ENCODE measurements around the gene ENGASE. TPM values are rescaled to one million over a fixed set of nuclear protein-coding genes. Genes with fewer than 3 reads are reported as not detected.

ENGASE gene
- total RNA-seq, 3 donors from 2014 or later, result 27.4 to 35.0 (median 31.5) TPM

DNA sequence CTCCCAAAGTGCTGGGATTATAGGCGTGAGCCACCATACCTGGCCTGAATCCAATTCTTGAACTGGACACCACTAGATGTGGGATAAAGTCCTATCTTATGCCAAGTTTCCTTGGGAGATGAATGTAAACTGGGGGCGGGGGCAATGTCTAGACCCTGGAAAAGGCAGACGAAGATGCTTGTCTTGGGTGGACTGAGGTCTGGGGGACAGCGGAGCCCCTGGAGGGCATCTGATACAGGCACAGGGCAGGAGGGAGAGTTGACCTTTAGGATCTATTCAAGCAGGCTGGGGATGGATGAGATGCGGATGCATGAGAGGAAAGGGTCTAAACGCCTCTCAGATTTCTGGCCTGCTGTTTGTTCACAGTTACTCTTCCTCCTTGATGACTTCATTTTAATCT, 38.9 kb upstream of the ENGASE start:
- peak in 1 of 2 donors; percentile 28 for DNase-seq (ENCODE audit: low spot score in 2 of 2)
- intact Hi-C loops (cut with DNase I; ENCODE audit: low total_unique reads), result no loop called here
- no peak for TF ChIP-seq CTCF (IDR thresholded peaks at IDR 0.05)
- no peak for TF ChIP-seq POLR2A (IDR thresholded peaks at IDR 0.05)
- TF ChIP-seq POLR2AphosphoS5 (IDR thresholded peaks at IDR 0.05), result no peak

DNA sequence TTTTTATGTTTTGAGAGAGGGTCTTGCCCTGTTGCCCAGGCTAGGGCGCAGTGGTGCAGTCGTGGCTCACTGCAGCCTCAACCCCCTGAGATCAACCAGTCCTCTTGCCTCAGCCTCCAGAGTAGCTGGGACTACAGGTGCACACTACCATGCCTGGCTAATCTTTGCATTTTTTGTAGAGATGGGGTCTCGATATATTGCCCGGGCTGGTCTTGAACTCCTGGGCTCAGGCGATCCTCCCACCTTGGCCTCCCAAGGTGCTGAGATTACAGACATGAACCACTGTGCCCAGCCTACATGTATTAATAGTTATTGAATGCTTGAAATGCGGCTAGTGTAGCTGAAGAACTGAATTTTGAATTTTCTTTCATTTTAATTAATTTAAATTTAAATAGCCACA, 38.4 kb upstream of the ENGASE start:
- H3K36me3 ChIP-seq, result no peaks in the 10 kb centered on the region
- H3K27ac ChIP-seq, result peak overlapping the region in 1 of 2 donors; percentile 38
- TF ChIP-seq CTCF (IDR thresholded peaks at IDR 0.05) (no peak), POLR2A (IDR thresholded peaks at IDR 0.05) (no peak), POLR2AphosphoS5 (IDR thresholded peaks at IDR 0.05) (no peak)
- H3K4me1 ChIP-seq, result peaks cover 4 to 11% of the 10 kb centered on the region in 2 donors
- H3K4me3 ChIP-seq, result no peak overlapping the region
- H3K27me3 ChIP-seq, result no peaks in the 10 kb centered on the region
- no peaks in the 10 kb centered on the region for H3K9me3 ChIP-seq
- DNase-seq (ENCODE audit: low spot score in 2 of 2), result peak in 1 of 2 donors; percentile 19
- intact Hi-C loops (cut with DNase I; ENCODE audit: low total_unique reads), result no loop called here

More for the DNA sequence above, 38.9 kb upstream of the ENGASE start:
- Histone ChIP-seq H3K4me3 (no peak overlapping the region), H3K36me3 (no peaks in the 10 kb centered on the region), H3K9me3 (no peaks in the 10 kb centered on the region), H3K4me1 (peaks cover 4 to 11% of the 10 kb centered on the region in 2 donors), H3K27me3 (no peaks in the 10 kb centered on the region), H3K27ac (peak overlapping the region in 1 of 2 donors; percentile 38)

DNA sequence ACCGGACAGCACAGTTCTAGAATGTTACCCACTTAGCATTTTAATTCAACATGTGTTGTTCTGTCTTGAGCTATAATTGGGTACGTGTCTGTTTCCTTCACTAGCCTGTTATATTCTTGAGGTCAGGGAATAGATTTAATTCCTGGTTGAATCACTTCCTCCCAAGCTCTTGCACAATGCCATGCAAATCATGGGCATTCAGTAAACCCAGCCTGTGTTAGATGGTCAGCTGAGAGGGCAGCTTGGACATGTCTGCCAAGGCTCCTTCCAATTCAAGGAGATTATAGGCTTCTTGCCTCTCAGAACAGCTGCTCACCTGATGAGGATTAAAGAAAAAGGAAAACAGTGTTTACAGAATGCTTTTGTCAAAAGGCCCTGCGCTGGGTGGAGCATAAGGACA, 38.0 kb upstream of the ENGASE start:
- TF ChIP-seq CTCF (IDR thresholded peaks at IDR 0.05), result no peak
- TF ChIP-seq POLR2A (IDR thresholded peaks at IDR 0.05), result no peak
- TF ChIP-seq POLR2AphosphoS5 (IDR thresholded peaks at IDR 0.05), result peak in 1 of 3 donors; percentile 24
- intact Hi-C loops (cut with DNase I; ENCODE audit: low total_unique reads), result no loop called here
- DNase-seq (ENCODE audit: low spot score in 2 of 2), result peak in 1 of 2 donors; percentile 3
- Histone ChIP-seq H3K27me3 (no peaks in the 10 kb centered on the region), H3K9me3 (no peaks in the 10 kb centered on the region), H3K36me3 (no peaks in the 10 kb centered on the region), H3K4me1 (peaks cover 4 to 11% of the 10 kb centered on the region in 2 donors), H3K27ac (peak overlapping the region; percentile 38), H3K4me3 (no peak overlapping the region)

- H3K4me1 ChIP-seq, result peaks cover 0 to 8% of the 10 kb centered on the region in 2 donors
- DNase-seq (ENCODE audit: low spot score in 2 of 2), result peak in 1 of 2 donors; percentile 49
- no peak overlapping the region for H3K4me3 ChIP-seq
- no peaks in the 10 kb centered on the region for H3K27me3 ChIP-seq
- H3K27ac ChIP-seq, result peak overlapping the region; percentile 68 to 80
- TF ChIP-seq POLR2AphosphoS5 (IDR thresholded peaks at IDR 0.05) (peak; percentile 18 to 73 (median 37)), CTCF (IDR thresholded peaks at IDR 0.05) (no peak), POLR2A (IDR thresholded peaks at IDR 0.05) (no peak)
- no peaks in the 10 kb centered on the region for H3K9me3 ChIP-seq
- no peaks in the 10 kb centered on the region for H3K36me3 ChIP-seq
- intact Hi-C loops (cut with DNase I; ENCODE audit: low total_unique reads), result no loop called here
These were observed 36.0 kb upstream of the ENGASE start for GRCh38 chr17:79038545-79039135.

DNA sequence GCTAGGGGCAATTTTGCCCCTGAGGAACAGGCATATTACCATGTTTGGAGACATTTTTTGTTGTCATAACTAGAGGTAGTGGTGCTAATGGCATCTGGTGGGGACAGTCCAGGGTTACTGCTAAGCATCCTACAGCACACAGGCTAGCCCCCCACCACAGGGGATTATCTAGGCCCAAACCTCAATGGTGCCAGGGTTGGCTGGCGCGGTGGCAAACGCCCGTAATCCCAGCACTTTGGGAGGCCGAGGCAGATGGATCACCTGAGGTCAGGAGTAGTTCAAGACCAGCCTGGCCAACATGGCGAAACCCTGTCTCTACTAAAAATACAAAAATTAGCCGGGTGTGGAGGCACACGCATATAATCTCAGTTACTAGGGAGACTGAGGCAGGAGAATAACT, 35.5 kb upstream of the ENGASE start:
- H3K27ac ChIP-seq, result peak overlapping the region; percentile 68 to 80
- H3K4me3 ChIP-seq, result no peak overlapping the region
- TF ChIP-seq CTCF (IDR thresholded peaks at IDR 0.05), result no peak
- TF ChIP-seq POLR2AphosphoS5 (IDR thresholded peaks at IDR 0.05), result no peak
- no peak for TF ChIP-seq POLR2A (IDR thresholded peaks at IDR 0.05)
- peaks cover 0 to 4% of the 10 kb centered on the region in 2 donors for H3K4me1 ChIP-seq
- intact Hi-C loops (cut with DNase I; ENCODE audit: low total_unique reads), result no loop called here
- DNase-seq (ENCODE audit: low spot score in 2 of 2), result peak in 1 of 2 donors; percentile 31
- H3K36me3 ChIP-seq, result no peaks in the 10 kb centered on the region
- no peaks in the 10 kb centered on the region for H3K27me3 ChIP-seq
- H3K9me3 ChIP-seq, result no peaks in the 10 kb centered on the region
